Measurements from ENCODE around the gene USF1.

USF1 gene

GRCh38 chr1:161013488-161014230, 32.1 kb downstream of the USF1 start:
- peaks cover 0 to 20% (median 11%) of the 10 kb centered on the region in 11 experiments; a peak in 12 of 22 replicates for H3K36me3 ChIP-seq
- TF ChIP-seq Cebpa-rat (IDR thresholded peaks at IDR 0.05) = peak; percentile 77 to 95 (median 92); a peak in 20 of 22 replicates
- peak overlapping the region; percentile 76 to 90 (median 86) for H3K9ac ChIP-seq
- H3K9me3 ChIP-seq (replicated peaks in 1 of 11) = no peaks in the 10 kb centered on the region
- no peaks in the 10 kb centered on the region for H3K27me3 ChIP-seq
- peak overlapping the region; percentile 33 to 65 (median 42); a peak in 19 of 20 replicates for H3K4me3 ChIP-seq
- H4K20me1 ChIP-seq = 0 out of 22 replicates have a peak, but pooled peaks cover 0 to 2% (median 0%) of the 10 kb centered on the region in 11 experiments
- peak overlapping the region; percentile 91 to 99 (median 97) for H3K27ac ChIP-seq
- H3K4me1 ChIP-seq = peaks cover 40 to 95% (median 76%) of the 10 kb centered on the region in 10 experiments
- H3K4me2 ChIP-seq = peak overlapping the region; percentile 74 to 95 (median 90)

- Histone ChIP-seq H4K20me1 (0 out of 22 replicates have a peak, but pooled peaks cover 0 to 5% (median 0%) of the 10 kb centered on the region in 11 experiments), H3K27ac (peak overlapping the region; percentile 91 to 99 (median 97)), H3K9me3 (replicated peaks in 1 of 11) (no peaks in the 10 kb centered on the region), H3K9ac (peak overlapping the region; percentile 76 to 90 (median 86)), H3K4me2 (peak overlapping the region; percentile 74 to 95 (median 90)), H3K4me1 (peaks cover 35 to 95% (median 71%) of the 10 kb centered on the region in 10 experiments), H3K27me3 (no peaks in the 10 kb centered on the region), H3K36me3 (peaks cover 1 to 26% (median 11%) of the 10 kb centered on the region in 11 experiments; a peak in 12 of 22 replicates), H3K4me3 (peak overlapping the region; percentile 33 to 65 (median 42); a peak in 19 of 20 replicates)
- TF ChIP-seq Cebpa-rat (IDR thresholded peaks at IDR 0.05) = no peak
Measured at GRCh38 chr1:161013131-161013487, 32.7 kb downstream of the USF1 start.

GRCh38 chr1:161012420-161012819, 33.4 kb downstream of the USF1 start:
- Histone ChIP-seq H3K4me3 (peak overlapping the region in 6 of 10 experiments; percentile 35 to 65 (median 52); a peak in 10 of 20 replicates), H4K20me1 (peaks cover 0 to 9% (median 0%) of the 10 kb centered on the region in 11 experiments; a peak in 2 of 22 replicates), H3K4me2 (peak overlapping the region; percentile 74 to 95 (median 90)), H3K36me3 (peaks cover 4 to 30% (median 15%) of the 10 kb centered on the region in 11 experiments; a peak in 14 of 22 replicates), H3K4me1 (peaks cover 29 to 93% (median 64%) of the 10 kb centered on the region in 10 experiments), H3K9ac (peak overlapping the region; percentile 76 to 90 (median 86); a peak in 21 of 22 replicates), H3K27me3 (no peaks in the 10 kb centered on the region), H3K27ac (peak overlapping the region; percentile 91 to 99 (median 97)), H3K9me3 (replicated peaks in 1 of 11) (no peaks in the 10 kb centered on the region)
- no peak for TF ChIP-seq Cebpa-rat (IDR thresholded peaks at IDR 0.05)

DNA sequence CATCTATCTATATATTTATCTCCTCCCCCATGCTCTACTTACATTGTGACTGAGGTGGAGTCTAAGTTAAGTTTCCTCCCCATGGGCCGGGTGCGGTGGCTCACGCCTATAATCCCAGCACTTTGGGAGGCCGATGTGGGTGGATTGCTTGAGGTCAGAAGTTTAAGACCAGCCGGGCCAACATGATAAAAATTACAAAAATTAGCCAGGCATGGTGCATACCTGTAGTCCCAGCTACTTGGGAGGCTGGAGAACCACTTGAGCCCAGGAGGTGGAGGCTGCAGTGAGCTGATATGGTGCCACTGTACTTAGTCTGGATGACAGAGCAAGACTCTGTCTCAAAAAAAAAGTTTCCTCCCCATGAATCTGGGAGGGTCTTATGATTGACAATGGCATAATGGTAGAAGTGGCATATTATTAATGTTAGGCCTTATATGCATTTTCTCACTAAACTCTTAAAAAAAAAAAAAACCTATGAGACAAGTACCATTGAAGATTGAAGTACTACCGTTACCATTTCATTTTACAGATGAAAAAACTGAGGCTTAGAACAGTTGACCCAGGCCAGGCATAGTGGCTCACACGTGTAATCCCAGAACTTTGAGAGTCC, 36.1 kb downstream of the USF1 start:
- no peak overlapping the region for H3K4me2 ChIP-seq
- H3K36me3 ChIP-seq = peaks cover 4 to 48% (median 19%) of the 10 kb centered on the region in 11 experiments; a peak in 17 of 22 replicates
- TF ChIP-seq Cebpa-rat (IDR thresholded peaks at IDR 0.05) = no peak
- peak overlapping the region in 2 of 11 experiments; percentile 25 to 99; a peak in 2 of 22 replicates for H3K27ac ChIP-seq
- peaks cover 29 to 75% (median 40%) of the 10 kb centered on the region in 10 experiments for H3K4me1 ChIP-seq
- no peak overlapping the region for H3K4me3 ChIP-seq
- H3K9me3 ChIP-seq (replicated peaks in 1 of 11) = no peaks in the 10 kb centered on the region
- no peaks in the 10 kb centered on the region for H3K27me3 ChIP-seq
- peaks cover 0 to 29% (median 0%) of the 10 kb centered on the region in 11 experiments; a peak in 5 of 22 replicates for H4K20me1 ChIP-seq
- no peak overlapping the region for H3K9ac ChIP-seq

- H3K4me3 ChIP-seq = no peak overlapping the region
- no peak for TF ChIP-seq Cebpa-rat (IDR thresholded peaks at IDR 0.05)
- H3K9ac ChIP-seq = no peak overlapping the region
- H4K20me1 ChIP-seq = peaks cover 0 to 36% (median 0%) of the 10 kb centered on the region in 11 experiments; a peak in 5 of 22 replicates
- H3K9me3 ChIP-seq (replicated peaks in 1 of 11) = no peaks in the 10 kb centered on the region
- H3K27ac ChIP-seq = no peak overlapping the region
- H3K4me1 ChIP-seq = peaks cover 22 to 67% (median 33%) of the 10 kb centered on the region in 10 experiments
- H3K4me2 ChIP-seq = no peak overlapping the region
- no peaks in the 10 kb centered on the region for H3K27me3 ChIP-seq
- peaks cover 4 to 53% (median 19%) of the 10 kb centered on the region in 11 experiments; a peak in 18 of 22 replicates for H3K36me3 ChIP-seq
Measured at GRCh38 chr1:161008869-161009510, 36.8 kb downstream of the USF1 start.

DNA sequence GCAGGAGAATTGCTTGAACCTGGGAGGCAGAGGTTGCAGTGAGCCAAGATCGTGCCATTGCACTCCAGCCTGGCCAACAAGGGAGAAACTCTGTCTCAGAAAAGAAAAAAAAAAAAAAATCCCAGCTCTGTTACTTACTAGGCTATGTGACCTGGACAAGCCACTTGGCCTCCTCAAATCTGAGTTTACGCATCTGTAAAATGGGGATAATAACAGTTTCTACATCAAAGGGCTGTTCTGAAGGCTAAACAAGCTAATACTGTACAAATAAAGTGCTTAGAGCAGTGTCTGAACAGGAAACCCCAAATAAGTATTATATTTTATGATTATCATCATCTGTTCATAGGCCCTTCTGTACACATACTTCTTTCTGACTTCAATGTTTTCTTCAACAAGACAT, 38.4 kb downstream of the USF1 start:
- Histone ChIP-seq H3K9me3 (replicated peaks in 1 of 11) (no peaks in the 10 kb centered on the region), H3K4me3 (no peak overlapping the region), H3K9ac (no peak overlapping the region), H3K4me2 (no peak overlapping the region), H3K4me1 (peaks cover 6 to 56% (median 20%) of the 10 kb centered on the region in 10 experiments), H4K20me1 (peaks cover 0 to 40% (median 0%) of the 10 kb centered on the region in 11 experiments; a peak in 5 of 22 replicates), H3K27ac (0 out of 22 replicates have a peak overlapping the region, but pooled peaks of 1 of the 11 experiments have one; percentile 29), H3K27me3 (no peaks in the 10 kb centered on the region), H3K36me3 (peaks cover 6 to 56% (median 19%) of the 10 kb centered on the region in 11 experiments; a peak in 18 of 22 replicates)
- no peak for TF ChIP-seq Cebpa-rat (IDR thresholded peaks at IDR 0.05)

DNA sequence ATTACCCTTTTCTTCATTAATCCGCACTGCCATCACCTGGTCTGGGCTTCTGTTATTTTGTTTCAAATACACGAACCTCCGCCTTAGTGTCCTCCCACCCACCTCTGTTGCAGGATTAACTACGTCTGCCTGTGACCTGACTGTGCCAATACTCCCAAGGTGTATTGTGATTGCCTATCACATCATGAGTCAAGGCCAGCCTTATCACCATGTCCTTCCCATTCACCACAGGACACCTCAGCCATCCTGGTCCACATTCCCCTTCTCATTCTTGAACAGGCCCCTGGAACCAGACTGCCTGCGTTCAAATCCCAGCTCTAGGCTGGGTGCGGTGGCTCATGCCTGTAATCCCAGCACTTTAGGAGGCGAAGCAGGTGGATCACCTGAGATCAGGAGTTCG, 39.2 kb downstream of the USF1 start:
- no peak overlapping the region for H3K4me2 ChIP-seq
- H4K20me1 ChIP-seq = peaks cover 0 to 48% (median 0%) of the 10 kb centered on the region in 11 experiments; a peak in 5 of 22 replicates
- no peak overlapping the region for H3K9ac ChIP-seq
- no peaks in the 10 kb centered on the region for H3K27me3 ChIP-seq
- no peak for TF ChIP-seq Cebpa-rat (IDR thresholded peaks at IDR 0.05)
- H3K9me3 ChIP-seq (replicated peaks in 1 of 11) = no peaks in the 10 kb centered on the region
- peaks cover 0 to 48% (median 12%) of the 10 kb centered on the region in 10 experiments; a peak in 14 of 20 replicates for H3K4me1 ChIP-seq
- H3K36me3 ChIP-seq = peaks cover 14 to 64% (median 20%) of the 10 kb centered on the region in 11 experiments; a peak in 19 of 22 replicates
- H3K4me3 ChIP-seq = no peak overlapping the region
- no peak overlapping the region for H3K27ac ChIP-seq

DNA sequence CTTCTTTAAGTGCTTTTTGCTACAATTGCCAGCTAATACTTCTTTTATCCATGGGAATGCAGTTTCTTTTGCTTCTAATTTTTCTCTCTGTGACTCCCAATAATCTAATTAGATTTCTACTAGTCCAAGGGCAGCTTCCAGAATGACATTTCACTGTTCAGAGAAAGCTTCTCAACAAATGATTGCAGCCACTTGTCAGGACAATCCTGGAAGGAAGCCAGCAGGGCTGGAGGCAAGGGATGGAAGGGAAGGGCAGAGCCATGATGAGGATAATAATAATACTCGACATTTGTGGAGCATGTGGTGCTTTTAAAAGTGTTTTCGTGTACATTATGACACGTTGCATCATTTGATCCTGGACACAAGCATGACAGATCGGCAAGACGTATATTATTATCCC, 44.3 kb downstream of the USF1 start:
- Histone ChIP-seq H3K4me3 (no peak overlapping the region), H3K4me1 (peaks cover 0 to 27% (median 7%) of the 10 kb centered on the region in 10 experiments; a peak in 11 of 20 replicates), H3K36me3 (peaks cover 41 to 72% (median 50%) of the 10 kb centered on the region in 11 experiments), H3K4me2 (no peak overlapping the region), H3K9ac (no peak overlapping the region; a peak in 1 of 22 replicates), H3K9me3 (replicated peaks in 1 of 11) (no peaks in the 10 kb centered on the region), H4K20me1 (peaks cover 0 to 37% (median 0%) of the 10 kb centered on the region in 11 experiments; a peak in 5 of 22 replicates), H3K27ac (0 out of 22 replicates have a peak overlapping the region, but pooled peaks of 2 of the 11 experiments have one; percentile 5 to 18), H3K27me3 (no peaks in the 10 kb centered on the region)
- TF ChIP-seq Cebpa-rat (IDR thresholded peaks at IDR 0.05) = no peak
